ENCODE measurements around the gene CDKN1B. TPM values are rescaled to one million over a fixed set of nuclear protein-coding genes. Genes with fewer than 3 reads are reported as not detected.

CDKN1B gene
- total RNA-seq, 2 experiments from 2014 or later = 352 TPM

DNA sequence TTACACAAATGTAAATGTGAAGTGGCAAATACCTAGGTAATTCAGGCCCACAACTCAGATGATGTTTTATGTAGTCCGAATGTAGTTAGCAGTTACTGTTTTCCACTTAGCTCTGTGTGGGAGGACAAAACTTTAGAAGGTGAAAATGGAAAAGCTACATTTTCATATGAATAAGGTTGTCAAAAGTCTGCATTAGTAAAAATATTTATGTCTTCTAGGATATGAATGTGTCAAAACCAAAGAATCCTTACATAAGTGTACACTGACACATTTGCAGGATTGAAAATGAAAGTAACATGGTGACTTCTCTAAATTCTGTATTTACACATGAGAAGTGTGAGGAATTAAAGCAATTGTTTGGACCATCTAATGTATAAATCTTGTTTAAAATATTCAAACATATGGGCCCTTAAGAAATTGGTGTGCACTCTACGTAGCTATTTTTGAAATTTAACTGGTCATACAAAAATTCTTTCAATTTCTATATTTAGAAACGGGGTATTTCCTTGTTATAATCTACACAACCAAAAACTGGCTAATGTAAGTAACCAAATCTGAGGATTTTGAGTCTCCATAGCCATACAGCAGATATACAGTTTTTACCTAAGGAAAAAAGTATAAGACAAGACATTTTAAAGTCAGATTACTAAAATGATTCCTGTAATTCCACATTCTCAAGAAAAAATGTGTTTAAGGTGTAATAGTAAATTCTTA, 5.4 kb downstream of the CDKN1B start:
- peak in 2 of 14 experiments; percentile 47 to 71 for DNase-seq
- no peaks in the 10 kb centered on the region for H3K9me3 ChIP-seq (ENCODE audit: control insufficient read depth in 1 of 2, insufficient read depth in 1 of 2, low read length in 2 of 2)
- intact Hi-C loops (cut with DNase I, micrococcal nuclease) = no loop called here
- peak overlapping the region; percentile 97 for H3K4me3 ChIP-seq (ENCODE audit: low read length)
- CTCF ChIA-PET = interaction anchor here (0.6 to 4.1 kb wide), 7 partner anchors 8 to 729 kb away, joined by 3 to 15 read pairs (median 5); no protein-coding TSS in a partner anchor
- TF ChIP-seq, protein P1, sequence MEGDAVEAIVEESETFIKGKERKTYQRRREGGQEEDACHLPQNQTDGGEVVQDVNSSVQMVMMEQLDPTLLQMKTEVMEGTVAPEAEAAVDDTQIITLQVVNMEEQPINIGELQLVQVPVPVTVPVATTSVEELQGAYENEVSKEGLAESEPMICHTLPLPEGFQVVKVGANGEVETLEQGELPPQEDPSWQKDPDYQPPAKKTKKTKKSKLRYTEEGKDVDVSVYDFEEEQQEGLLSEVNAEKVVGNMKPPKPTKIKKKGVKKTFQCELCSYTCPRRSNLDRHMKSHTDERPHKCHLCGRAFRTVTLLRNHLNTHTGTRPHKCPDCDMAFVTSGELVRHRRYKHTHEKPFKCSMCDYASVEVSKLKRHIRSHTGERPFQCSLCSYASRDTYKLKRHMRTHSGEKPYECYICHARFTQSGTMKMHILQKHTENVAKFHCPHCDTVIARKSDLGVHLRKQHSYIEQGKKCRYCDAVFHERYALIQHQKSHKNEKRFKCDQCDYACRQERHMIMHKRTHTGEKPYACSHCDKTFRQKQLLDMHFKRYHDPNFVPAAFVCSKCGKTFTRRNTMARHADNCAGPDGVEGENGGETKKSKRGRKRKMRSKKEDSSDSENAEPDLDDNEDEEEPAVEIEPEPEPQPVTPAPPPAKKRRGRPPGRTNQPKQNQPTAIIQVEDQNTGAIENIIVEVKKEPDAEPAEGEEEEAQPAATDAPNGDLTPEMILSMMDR (IDR thresholded peaks at IDR 0.05) = no peak
- peak overlapping the region; percentile 89 to 91 for H3K27ac ChIP-seq (ENCODE audit: low read depth in 1 of 2, low read length in 2 of 2)
- Mint-ChIP-seq H3K4me3 (peak overlapping the region; percentile 93), H3K9me3 (no peaks in the 10 kb centered on the region), H3K27ac (peak overlapping the region; percentile 95), H3K4me1 (ENCODE audit: low read depth) (peaks cover 51% of the 10 kb centered on the region), H3K36me3 (ENCODE audit: low read depth) (peaks cover 84% of the 10 kb centered on the region), H3K27me3 (peaks cover 8% of the 10 kb centered on the region)
- H3K27me3 ChIP-seq (ENCODE audit: control insufficient read depth in 1 of 2, insufficient read depth in 2 of 2, low read length in 2 of 2) = no peaks in the 10 kb centered on the region
- peaks cover 46% of the 10 kb centered on the region for H3K36me3 ChIP-seq (ENCODE audit: insufficient read depth, low read length)
- POLR2A ChIA-PET = interaction anchor here (0.9 to 16.3 kb wide), 18 partner anchors 9 to 1177 kb away, joined by 3 to 441 read pairs (median 8); partner anchors contain the start of genes BORCS5, CDKN1B, CREBL2 and DUSP16
- ATAC-seq (ENCODE audit: poor library complexity) = no peak
- H3K4me1 ChIP-seq (ENCODE audit: insufficient read depth, low read length) = peaks cover 15% of the 10 kb centered on the region

DNA sequence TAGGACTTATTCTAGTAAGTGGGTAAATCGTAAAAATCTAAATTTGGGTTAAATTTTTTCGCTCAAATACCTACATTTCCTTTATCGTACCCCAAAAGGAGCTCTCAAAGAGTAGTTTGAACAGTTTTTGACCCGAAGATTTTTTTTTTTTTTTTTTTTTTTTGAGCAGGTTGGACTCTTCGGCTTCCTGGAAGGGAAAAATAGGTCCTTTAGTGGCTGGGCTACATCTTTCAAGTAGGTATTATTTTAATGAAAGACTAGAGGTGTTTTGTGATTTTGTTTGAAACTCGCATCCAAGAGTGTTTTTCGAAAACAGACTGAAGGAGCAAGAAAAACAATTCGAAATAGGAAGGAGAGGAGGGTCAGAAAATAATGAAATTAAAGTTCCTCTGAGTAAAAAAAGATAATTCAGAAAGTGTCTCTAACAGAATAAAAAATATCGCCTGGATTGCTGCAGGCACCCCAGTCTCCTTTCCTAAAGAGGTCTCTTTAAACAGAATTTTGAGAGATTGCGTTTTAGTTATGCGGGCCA, 6.0 kb downstream of the CDKN1B start:
- Mint-ChIP-seq H3K36me3 (ENCODE audit: low read depth) (peaks cover 81% of the 10 kb centered on the region), H3K27me3 (peaks cover 8% of the 10 kb centered on the region), H3K27ac (peak overlapping the region; percentile 95), H3K4me1 (ENCODE audit: low read depth) (peaks cover 57% of the 10 kb centered on the region), H3K9me3 (no peaks in the 10 kb centered on the region), H3K4me3 (peak overlapping the region; percentile 93)
- Histone ChIP-seq H3K27ac (ENCODE audit: low read depth in 1 of 2, low read length in 2 of 2) (peak overlapping the region; percentile 89 to 91), H3K4me1 (ENCODE audit: insufficient read depth, low read length) (peaks cover 21% of the 10 kb centered on the region), H3K4me3 (ENCODE audit: low read length) (peak overlapping the region; percentile 97), H3K36me3 (ENCODE audit: insufficient read depth, low read length) (peaks cover 47% of the 10 kb centered on the region), H3K27me3 (ENCODE audit: control insufficient read depth in 1 of 2, insufficient read depth in 2 of 2, low read length in 2 of 2) (no peaks in the 10 kb centered on the region), H3K9me3 (ENCODE audit: control insufficient read depth in 1 of 2, insufficient read depth in 1 of 2, low read length in 2 of 2) (no peaks in the 10 kb centered on the region)
- CTCF ChIA-PET = interaction anchor here (0.6 to 4.1 kb wide), 5 partner anchors 9 to 729 kb away, joined by 3 to 15 read pairs (median 6); no protein-coding TSS in a partner anchor
- no peak for ATAC-seq (ENCODE audit: poor library complexity)
- peak in 1 of 14 experiments; percentile 58 for DNase-seq
- intact Hi-C loops (cut with DNase I, micrococcal nuclease) = no loop called here
- TF ChIP-seq, protein P1 (IDR thresholded peaks at IDR 0.05) = no peak
- POLR2A ChIA-PET = interaction anchor here (0.9 to 16.3 kb wide), 15 partner anchors 10 to 1178 kb away, joined by 3 to 441 read pairs (median 13); partner anchors contain the start of genes BORCS5, CDKN1B, CREBL2 and DUSP16

DNA sequence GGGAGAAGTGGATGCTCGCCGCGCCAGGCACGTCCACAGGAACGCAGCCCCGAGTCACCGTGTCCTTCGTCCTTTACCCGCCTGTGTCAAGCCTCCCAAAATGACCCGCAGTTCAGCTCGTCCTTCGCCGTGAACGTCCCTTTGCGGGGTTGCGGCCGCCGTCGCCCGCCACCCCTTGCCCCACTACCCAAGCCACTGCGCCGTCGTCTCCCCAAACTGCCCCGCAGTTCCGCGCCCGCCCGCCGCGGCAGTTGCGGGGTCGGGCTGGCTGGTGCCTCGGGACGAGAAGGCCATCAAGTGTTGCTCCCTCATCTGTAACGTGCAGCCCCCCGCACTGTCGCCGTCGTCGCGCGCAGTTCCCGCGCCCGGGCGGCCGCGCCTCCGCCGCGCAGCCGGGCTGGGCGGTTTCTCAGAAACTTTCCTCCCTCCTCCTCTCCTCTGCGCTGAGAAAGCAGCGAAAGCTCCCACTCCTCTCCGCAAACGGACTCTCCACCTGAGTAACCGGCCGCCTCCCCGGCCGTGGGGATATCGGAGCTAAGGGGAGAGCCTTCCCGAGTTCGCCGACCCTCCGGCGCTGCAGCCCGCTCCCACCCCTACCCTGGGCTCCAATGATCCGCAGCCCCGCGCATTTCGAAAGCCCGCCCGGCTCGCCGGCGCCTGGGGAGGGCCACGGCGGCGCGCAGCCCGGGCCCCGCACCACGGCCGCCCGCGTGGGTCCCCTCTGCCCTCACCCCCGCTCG, 6.7 kb downstream of the CDKN1B start:
- TF ChIP-seq, protein P1 (IDR thresholded peaks at IDR 0.05) = no peak
- peaks cover 41% of the 10 kb centered on the region for H3K36me3 ChIP-seq (ENCODE audit: insufficient read depth, low read length)
- H3K27me3 ChIP-seq (ENCODE audit: control insufficient read depth in 1 of 2, insufficient read depth in 2 of 2, low read length in 2 of 2) = no peaks in the 10 kb centered on the region
- POLR2A ChIA-PET = interaction anchor here (0.7 to 16.3 kb wide), 20 partner anchors 11 to 374 kb away, joined by 3 to 441 read pairs (median 7); partner anchors contain the start of genes BORCS5, CDKN1B, CREBL2 and DUSP16
- CTCF ChIA-PET = interaction anchor here (0.8 to 4.1 kb wide), 4 partner anchors 10 to 367 kb away, joined by 5 to 15 read pairs (median 6); partner anchors contain the start of gene BORCS5
- H3K4me1 ChIP-seq (ENCODE audit: insufficient read depth, low read length) = peaks cover 27% of the 10 kb centered on the region
- Mint-ChIP-seq H3K4me1 (ENCODE audit: low read depth) (peaks cover 63% of the 10 kb centered on the region), H3K27ac (peak overlapping the region; percentile 95), H3K36me3 (ENCODE audit: low read depth) (peaks cover 80% of the 10 kb centered on the region), H3K9me3 (no peaks in the 10 kb centered on the region), H3K27me3 (peaks cover 8% of the 10 kb centered on the region), H3K4me3 (peak overlapping the region; percentile 93)
- H3K9me3 ChIP-seq (ENCODE audit: control insufficient read depth in 1 of 2, insufficient read depth in 1 of 2, low read length in 2 of 2) = no peaks in the 10 kb centered on the region
- intact Hi-C loops (cut with DNase I, micrococcal nuclease) = loop anchor here in 1 of 2 experiments (2.0 kb wide), 4 partner anchors 27 to 367 kb away; partner anchors contain the start of genes BORCS5 and GPR19
- ATAC-seq (ENCODE audit: poor library complexity) = no peak
- H3K4me3 ChIP-seq (ENCODE audit: low read length) = peak overlapping the region; percentile 97
- peak overlapping the region; percentile 89 to 91 for H3K27ac ChIP-seq (ENCODE audit: low read depth in 1 of 2, low read length in 2 of 2)
- DNase-seq = peak; percentile 16 to 65 (median 38)

Data from CD4-positive, alpha-beta T cell (primary cell).